HG03442 (cell line): ENCODE measurements around the gene SLC51B.
"Not testable (repeated sequence)": the region's sequence is repeated elsewhere in the genome, so short reads cannot be mapped to it uniquely, and the experiment has no call there.

Source experiments
- ATAC-seq: cut with Tn5 transposase; IDR thresholded peaks from one replicate; pipeline ENCODE4 v1.9.1; 2021; ENCODE audit warnings: mild to moderate bottlenecking, moderate library complexity; ENCODE audit not compliant: unreplicated experiment

SLC51B gene

DNA sequence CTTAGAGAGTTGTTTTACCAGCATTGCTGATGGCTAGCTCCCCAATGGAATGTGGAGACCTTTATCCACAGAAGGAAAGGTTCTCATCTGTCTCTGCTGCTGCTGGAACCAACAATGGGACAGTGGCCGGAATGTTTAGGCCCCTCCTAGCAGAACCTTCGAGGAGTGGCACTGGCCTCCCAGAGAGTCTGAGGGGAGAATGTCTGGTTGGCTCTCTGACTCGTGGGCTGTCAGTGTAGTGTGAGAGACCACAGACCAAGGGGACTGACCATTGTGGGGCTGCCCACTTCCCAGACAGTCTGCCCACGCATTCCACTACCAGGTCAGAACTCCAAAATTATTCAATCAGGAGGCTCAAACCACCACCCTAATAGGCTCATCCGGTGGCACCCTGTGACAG is 17.5 kb downstream of the SLC51B start:
- no peak for ATAC-seq

DNA sequence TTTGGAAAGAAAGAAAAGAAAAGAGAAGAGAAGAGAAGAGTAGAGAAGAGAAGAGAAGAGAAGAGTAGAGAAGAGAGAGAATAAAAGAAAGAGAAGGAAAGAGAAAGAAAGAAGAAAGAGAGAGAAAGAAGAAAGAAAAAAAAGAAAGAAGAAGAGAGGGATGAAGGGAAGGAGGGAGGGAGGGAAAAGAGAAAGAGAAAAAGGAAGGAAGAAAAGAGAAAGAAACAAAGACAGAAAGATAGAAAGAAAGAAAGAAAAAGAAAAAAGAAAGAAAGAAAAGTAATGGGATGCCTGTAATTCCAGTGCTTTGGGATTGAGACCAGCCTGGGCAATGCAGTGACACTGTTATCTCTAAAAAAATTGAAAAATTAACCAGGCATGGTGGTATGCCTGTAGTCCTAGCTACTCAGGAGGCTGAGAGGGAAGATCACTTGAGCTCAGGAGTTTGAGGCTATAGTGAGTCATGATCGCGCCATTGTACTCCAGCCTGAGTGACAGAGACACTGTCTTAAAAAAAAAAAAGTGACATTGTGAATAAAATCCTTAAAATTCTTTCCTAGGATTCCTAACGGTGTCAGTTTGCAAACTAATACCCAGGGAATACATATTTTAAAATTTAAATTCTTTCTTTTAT is 20.9 kb downstream of the SLC51B start:
- ATAC-seq, result no peak

DNA sequence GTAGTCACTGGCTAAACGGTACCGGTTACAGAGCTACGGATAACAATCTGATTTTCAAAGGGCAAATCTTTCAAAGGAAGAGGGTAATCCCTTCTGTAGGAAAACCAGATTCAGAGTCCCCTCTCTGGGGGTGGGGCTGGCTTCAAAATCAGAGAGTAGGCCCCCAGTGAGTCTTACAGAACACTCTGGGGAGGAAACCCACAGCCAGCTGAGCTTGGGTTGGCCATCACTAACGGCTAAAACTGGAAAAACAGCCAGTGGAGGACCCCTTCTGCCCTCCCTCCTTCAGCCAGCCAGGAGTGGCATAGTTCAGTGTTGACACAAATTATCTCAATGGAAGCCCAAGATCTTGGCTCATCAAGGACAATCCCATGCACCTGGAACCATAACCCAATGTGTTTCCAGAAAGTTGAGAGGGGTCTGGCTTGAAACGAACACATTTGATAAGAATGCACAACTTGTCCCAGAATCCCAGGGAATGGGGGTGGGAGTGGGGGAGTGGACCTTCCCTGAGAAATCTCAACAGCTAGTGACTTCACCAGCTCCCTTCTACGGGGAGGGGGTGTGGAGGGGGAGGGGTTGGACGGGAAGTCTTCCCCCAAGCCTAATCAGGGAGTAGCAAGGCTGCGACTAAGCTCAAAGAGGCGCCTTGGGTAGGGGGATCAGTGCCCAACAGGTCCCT is 21.6 kb downstream of the SLC51B start:
- no peak for ATAC-seq

DNA sequence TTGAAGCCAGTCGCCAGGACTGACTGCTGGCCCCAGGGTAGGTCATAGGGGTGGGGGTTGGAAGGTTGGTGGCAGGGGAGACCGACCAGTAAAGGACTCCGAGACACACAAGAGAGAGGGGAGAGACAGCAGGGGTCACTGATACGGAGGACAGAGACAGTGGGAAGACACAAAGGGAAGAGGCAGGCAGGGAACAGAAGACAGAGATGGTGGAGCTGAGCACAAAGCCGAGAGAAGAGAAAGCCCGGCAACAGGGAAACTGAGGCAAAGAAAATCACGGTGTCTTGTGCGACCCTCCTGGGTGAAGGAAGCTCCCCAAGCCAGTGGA is 22.1 kb downstream of the SLC51B start:
- ATAC-seq, result no peak

DNA sequence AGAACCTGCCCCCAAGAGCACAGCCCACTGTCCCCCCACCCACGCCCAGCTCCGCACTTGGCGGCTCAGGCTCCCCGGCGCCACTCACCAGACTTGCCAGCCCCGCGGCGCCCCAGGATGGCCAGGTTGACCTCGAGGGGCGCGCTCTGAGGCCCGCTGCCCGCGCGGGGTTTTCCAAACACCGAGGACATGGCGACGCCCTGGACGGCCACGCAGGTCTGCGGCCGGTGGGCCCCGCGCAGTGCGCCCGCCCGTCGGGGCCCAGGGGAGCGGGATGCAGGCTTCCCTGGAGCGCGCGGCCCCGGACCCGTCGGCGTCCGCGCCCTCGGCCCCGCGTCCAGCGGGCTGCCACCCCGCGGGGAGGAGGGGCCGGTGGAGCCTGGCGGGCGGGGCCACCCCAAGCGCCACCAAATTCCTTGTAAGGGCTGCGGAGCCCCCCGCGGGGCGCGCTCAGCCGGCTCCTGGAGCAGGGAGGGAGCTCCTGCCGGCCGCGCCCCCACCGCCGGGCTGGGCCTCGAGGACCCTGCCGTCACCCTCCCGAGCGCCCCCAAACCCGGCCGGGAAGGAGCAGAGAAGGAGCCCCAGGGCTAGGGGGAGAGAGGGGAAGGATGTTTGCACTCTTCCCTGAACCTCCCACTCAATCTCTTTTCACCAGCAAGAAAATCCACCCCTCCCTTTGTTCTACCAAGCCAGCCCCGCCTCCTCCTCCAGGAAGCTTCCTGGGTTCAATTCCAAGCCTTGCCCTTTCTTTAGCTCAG is 22.6 kb downstream of the SLC51B start, which contains the start of gene RASL12:
Gene RASL12, minus strand, starts transcription at position 347 of the 758 bp plus-strand sequence. Its CDS starts 156 bp downstream, at position 191.
- no peak for ATAC-seq

DNA sequence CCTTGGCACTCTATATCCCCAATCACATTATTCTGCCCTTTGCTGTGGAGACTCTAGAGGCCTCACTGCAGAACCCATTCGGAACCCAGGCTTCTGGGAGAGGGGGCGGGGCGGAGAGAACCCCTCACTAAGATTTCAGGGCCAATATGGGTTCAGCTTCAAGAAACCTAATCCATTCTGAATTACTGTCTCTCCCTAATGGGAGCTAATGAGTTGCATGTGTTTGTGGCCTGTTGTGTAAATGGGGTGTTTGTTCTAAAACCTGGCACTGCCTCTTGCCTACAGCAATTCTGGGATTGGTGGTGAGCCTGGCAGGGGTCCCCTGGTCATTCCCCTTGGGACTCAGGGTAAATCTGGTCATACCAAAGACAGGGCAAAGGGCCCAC is 23.2 kb downstream of the SLC51B start:
- ATAC-seq, result no peak

DNA sequence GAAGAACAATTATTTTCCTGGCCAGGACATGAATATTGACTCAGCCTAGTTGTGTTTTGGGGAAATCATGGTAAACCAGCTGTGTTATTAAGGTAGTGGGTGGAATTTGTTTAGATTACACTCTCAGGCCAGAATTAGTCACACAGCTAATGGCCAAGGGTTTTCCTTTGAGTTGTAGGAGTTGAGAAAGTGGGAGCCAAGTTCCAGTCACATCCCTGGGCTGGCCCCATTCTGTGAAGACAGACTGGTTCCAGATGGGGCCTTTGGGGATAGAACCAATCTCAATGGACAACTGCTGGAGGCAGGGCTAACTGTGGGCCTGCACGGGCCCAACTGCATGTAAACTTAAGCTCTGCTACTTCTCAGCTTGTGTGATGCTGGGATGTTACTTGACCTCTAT is 24.0 kb downstream of the SLC51B start:
- ATAC-seq, result no peak

DNA sequence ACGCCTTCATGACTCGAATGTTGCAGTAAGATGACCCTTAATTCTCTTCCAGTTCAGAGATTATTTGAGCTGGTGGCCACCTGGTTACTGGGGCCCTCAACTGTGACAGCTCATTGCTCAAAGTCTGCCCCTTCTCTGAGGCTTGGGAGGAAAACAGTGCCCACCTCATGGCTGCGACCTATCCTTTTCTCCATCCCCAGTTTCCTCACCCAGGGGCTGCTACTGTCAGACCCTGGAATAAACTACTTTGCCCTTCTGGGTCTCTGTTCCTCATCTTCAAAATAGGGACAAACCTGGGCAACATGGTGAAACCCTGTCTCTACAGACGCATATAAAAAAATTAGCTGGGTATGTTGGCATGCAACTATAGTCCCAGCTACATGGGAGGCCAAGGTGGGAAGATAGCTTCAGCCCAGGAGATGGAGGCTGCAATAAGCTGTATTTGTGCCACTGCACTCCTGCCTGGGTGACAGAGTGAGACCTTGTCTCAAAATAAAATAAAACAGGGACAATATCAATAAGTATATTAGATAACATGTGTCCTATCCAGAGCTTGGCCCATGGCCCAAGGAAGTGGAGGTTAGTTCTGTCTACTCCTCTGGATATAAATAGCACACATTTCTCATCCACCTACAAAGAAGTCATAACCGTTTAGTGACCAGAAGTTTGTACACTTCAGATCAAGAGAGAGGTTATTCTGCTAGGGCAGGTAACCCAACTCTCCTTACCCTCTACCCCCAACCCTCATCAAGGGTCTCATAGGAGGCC is 24.8 kb downstream of the SLC51B start:
- ATAC-seq, result no peak

DNA sequence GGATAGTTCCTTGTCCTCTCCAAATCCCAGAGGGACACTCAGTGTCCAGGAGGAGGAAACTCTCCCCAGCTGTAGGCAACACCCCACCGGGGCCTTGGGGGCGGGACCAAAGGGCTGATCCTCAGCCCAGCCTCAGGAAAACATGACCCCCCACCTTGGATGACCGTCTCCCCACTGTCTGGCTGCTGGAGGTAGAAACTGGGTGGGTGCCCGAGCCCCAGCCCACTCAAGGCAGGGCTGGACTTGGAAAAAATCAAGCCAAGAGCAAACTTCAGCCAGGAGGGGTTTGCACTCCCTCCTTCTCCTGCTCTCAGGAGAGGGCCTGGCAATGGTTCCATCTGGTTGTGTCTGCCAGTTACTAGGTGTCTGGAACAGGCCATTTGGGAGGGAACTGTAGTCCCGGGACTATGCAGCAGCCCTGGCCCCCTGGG is 26.2 kb downstream of the SLC51B start:
- ATAC-seq, result no peak

DNA sequence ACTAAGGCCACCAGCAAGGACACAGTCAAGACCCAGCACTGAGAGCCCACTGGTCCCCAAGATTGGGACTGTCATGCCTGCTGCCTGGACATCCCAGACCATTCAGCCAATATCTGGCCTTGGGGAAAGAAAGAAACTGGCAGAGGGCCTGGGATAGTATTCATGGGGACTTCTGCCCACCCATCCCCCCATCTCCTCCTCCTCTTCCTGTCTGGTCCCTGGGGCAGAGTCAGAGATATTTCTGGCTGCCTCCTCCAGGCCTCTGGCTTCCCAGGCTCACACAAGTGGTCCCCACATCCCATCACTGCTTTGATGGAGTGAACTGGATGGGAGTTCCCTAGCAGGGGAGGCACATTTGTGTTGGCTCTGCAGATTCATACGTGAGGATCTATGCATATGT is 26.8 kb downstream of the SLC51B start:
- no peak for ATAC-seq

DNA sequence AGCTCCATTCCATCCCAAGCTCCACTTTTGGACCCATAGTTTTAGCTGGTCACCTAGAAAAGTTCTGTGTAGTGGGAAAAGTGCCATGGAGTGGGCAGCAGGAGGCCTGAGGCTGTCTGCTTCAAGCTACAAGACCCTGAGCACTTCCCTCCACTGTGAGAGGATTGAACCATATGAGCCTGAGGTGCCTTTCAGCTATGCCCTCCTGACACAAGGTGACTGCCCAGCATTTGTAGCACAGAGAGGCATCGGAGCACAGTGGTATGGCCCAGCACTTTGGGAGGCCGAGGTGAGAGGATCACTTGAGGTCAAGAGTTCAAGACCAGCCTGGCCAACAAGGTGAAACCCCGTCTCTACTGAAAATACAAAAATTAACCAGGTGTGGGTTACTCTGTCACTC is 27.4 kb downstream of the SLC51B start:
- no peak for ATAC-seq

DNA sequence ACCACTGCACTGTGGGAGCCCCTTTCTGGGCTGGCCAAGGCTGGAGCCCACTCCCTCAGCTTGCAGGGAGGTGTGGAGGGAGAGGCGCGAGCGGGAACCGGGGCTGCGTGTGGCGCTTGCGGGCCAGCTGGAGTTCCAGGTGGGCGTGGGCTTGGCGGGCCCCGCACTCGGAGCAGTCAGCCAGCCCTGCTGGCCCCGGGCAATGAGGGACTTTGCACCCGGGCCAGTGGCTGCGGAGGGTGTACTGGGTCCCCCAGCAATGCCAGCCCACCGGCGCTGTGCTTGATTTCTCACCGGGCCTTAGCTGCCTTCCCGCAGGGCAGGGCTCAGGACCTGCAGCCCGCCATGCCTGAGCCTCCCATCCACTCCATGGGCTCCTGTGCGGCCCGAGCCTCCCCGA is 29.8 kb downstream of the SLC51B start:
- ATAC-seq, result not testable (repeated sequence)

DNA sequence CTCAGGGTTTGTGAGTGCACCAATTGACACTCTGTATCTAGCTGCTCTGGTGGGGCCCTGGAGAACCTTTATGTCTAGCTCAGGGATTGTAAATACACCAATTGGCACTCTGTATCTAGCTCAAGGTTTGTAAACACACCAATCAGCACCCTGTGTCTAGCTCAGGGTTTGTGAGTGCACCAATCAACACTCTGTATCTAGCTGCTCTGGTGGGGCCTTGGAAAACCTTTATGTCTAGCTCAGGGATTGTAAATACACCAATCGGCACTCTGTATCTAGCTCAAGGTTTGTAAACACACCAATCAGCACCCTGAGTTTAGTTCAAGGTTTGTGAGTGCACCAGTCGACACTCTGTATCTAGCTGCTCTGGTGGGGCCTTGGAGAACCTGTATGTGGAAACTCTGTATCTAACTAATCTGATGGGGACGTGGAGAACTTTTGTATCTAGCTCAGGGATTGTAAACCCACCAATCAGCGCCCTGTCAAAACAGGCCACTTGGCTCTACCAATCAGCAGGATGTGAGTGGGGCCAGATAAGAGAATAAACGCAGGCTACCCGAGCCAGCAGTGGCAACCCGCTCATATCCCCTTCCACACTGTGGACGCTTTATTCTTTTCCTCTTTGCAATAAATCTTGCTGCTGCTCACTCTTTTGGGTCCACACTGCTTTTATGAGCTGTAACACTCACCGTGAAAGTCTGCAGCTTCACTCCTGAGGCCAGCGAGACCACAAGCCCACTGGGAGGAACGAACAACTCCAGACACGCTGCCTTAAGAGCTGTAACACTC is 30.6 kb downstream of the SLC51B start:
- not testable (repeated sequence) for ATAC-seq

DNA sequence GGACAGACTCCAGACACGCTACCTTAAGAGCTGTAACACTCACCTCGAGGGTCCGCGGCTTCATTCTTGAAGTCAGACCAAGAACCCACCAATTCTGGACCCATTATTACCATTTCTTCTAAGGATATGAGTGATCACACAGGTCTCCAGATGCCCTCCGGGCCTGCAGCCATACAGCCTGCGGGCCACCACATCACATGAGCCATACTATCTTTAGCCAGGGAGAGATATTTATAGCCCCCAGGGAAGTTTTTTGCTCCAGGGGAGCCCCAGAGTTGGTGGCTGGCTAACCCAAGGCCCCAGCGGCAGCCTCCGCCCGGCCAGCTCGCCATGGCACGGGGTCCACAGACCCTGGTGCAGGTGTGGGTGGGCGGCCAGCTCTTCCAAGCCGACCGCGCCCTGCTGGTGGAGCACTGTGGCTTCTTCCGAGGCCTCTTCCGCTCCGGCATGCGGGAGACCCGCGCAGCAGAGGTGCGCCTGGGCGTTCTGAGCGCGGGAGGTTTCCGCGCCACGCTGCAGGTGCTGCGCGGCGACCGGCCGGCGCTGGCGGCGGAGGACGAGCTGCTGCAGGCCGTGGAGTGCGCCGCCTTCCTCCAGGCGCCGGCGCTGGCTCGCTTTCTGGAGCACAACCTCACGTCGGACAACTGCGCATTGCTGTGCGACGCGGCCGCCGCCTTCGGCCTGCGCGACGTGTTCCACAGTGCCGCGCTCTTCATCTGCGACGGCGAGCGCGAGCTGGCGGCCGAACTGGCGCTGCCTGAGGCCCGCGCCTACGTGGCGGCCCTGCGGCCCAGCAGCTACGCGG is 31.5 kb downstream of the SLC51B start, which contains the start of gene KBTBD13:
Gene KBTBD13, plus strand, starts transcription at position 261 of the 805 bp plus-strand sequence. Its CDS starts 70 bp downstream, at position 331.
- no peak for ATAC-seq

DNA sequence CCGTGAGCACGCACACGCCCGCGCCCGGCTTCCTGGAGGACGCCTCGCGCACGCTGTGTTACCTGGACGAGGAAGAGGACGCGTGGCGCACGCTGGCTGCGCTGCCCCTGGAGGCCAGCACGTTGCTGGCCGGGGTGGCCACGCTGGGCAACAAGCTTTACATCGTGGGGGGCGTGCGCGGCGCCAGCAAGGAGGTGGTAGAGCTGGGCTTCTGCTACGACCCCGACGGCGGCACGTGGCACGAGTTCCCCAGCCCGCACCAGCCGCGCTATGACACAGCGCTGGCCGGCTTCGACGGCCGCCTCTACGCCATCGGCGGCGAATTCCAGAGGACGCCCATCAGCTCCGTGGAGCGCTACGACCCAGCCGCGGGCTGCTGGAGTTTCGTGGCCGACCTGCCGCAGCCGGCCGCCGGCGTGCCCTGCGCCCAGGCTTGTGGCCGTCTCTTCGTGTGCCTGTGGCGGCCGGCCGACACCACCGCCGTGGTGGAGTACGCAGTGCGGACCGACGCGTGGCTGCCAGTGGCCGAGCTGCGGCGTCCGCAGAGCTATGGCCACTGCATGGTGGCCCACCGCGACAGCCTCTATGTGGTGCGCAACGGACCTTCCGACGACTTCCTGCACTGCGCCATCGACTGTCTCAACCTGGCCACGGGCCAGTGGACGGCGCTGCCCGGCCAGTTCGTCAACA is 32.2 kb downstream of the SLC51B start:
- ATAC-seq, result no peak

DNA sequence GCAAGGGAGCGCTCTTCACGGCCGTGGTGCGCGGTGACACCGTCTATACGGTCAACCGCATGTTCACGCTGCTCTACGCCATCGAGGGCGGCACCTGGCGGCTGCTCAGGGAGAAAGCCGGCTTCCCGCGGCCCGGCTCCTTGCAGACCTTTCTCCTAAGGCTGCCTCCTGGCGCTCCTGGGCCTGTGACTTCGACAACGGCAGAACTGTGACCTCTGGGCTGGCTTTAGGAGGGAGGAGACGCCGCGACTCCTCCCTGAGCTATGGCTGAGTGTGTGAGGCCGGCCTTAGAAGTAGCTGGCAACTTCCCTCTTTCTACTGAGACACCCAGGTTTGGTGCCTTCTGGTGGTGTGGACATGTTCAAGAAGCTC is 32.8 kb downstream of the SLC51B start:
- no peak for ATAC-seq

DNA sequence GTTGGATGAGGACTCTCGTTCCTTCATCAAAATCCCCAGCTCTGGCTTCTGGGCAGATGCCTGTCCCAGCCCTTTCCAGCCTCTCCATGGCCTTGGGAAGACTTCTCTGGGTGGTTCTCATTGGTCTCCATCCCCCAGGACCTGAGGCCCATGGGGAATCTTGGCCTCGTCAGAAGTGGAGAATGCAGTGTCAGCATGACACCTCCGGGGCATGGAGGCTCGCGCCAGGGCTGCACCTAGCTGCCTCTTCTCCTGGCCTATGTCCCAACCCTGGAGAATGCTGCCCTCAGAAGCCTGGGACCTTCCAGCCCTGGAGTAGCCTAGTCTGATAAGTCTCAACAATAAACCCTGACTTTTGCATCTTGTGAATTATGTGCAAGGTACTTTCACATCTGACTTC is 34.4 kb downstream of the SLC51B start:
- ATAC-seq, result no peak

DNA sequence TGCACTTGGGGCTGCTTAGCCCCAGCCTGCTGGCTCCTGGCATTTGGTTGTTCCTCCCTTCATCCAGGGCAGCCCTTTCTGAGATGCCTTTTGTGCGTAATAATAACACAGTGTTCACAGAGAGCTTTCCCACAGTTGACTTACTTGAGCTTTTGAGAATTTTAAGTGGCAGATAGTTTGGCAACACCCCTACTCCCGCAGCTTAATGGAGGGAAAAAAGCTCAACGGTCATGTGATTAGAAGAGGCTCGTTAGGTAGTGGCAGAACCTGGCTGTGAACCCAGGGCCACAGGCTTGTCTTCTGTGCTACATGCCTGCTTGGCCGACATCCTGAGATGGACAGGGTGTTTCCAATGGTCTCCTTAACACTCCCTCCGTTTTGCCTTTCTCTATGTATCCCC is 36.1 kb downstream of the SLC51B start:
- no peak for ATAC-seq

DNA sequence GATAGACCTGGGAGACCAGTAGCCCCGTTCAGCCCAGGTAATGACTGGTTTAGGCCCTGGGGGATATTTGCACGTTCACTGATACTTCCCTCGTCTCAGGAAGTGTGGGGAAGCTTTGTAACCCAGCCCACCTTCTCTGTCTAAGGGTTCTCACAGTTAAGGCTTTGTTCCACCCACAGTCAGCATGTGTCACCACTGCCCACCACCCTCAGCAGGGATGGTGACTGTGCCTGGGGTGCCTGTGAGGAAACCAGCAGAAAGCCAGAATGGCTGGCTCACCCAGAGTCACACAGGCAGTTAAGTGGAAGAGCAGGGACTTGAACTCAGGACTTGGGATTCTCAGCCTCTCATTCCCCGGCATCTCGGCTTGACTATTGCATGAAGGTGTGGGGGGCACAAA is 36.6 kb downstream of the SLC51B start:
- no peak for ATAC-seq
